Peyer's patch (tissue), 4 donors: ENCODE data around the gene NPHS1.

ENCODE experiments used
- CTCF ChIP-seq, 6 experiments: fragments of 450-650 bp in 4 of 6; fragments of 200-600 bp in 2 of 6; sonication (generic) in 1 of 6; IDR thresholded peaks; one replicate each; pipeline ENCODE4 v1.5.1; 2017 to 2019; ENCODE audit warnings: antibody characterized with exemption in 6 of 6, mild to moderate bottlenecking in 3 of 6, moderate library complexity in 1 of 6
- POLR2A ChIP-seq, 2 donors: fragments of 450-650 bp; IDR thresholded peaks; one replicate each; pipeline ENCODE4 v1.5.1; 2017; ENCODE audit warnings: antibody characterized with exemption in 2 of 2, mild to moderate bottlenecking in 2 of 2, moderate library complexity in 2 of 2

GRCh38 chr19:35779033-35779432 is 73.3 kb downstream of the NPHS1 start:
- no peak for TF ChIP-seq POLR2A (IDR thresholded peaks at IDR 0.05)
- no peak for TF ChIP-seq CTCF (IDR thresholded peaks at IDR 0.05)
